Renal cortical epithelial cell (primary cell): ENCODE measurements around the gene BCOR. TPM values are rescaled to one million over a fixed set of nuclear protein-coding genes. Genes with fewer than 3 reads are reported as not detected.

ENCODE experiments used
- DNase-seq: peaks from one replicate; pipeline ENCODE4 v3.0.0-alpha.2; 2011; ENCODE audit warnings: low read depth
- total RNA-seq: library from RNA; depleted of rRNA; stranded (reverse); fragments of >200 nt; gene quantifications from 2 replicates; pipeline ENCODE4 v1.2.3, GENCODE V29; 2014

BCOR gene
- total RNA-seq, 1 donor from 2014 or later: 39.4 TPM

- DNase-seq: no peak
These were observed 701 bp upstream of the BCOR start for GRCh38 chrX:40098264-40099054.

GRCh38 chrX:40097141-40097503, 636 bp downstream of the BCOR start:
- no peak for DNase-seq

GRCh38 chrX:40096395-40097091, 1.2 kb downstream of the BCOR start:
- DNase-seq: no peak

- DNase-seq: no peak
These were observed 2.0 kb downstream of the BCOR start for GRCh38 chrX:40095583-40096394.

GRCh38 chrX:40094900-40095582, 2.7 kb downstream of the BCOR start:
- no peak for DNase-seq

GRCh38 chrX:40094041-40094899, 3.5 kb downstream of the BCOR start:
- DNase-seq: no peak

GRCh38 chrX:40093586-40093985, 4.2 kb downstream of the BCOR start:
- no peak for DNase-seq

GRCh38 chrX:40092808-40093435, 4.8 kb downstream of the BCOR start:
- no peak for DNase-seq

- DNase-seq: no peak
These were observed 5.9 kb downstream of the BCOR start for GRCh38 chrX:40091691-40092421.

GRCh38 chrX:40090961-40091360, 6.8 kb downstream of the BCOR start:
- DNase-seq: no peak

- DNase-seq: no peak
These were observed 7.5 kb downstream of the BCOR start for GRCh38 chrX:40090050-40090804.

- no peak for DNase-seq
These were observed 8.8 kb downstream of the BCOR start for GRCh38 chrX:40088803-40089540.

GRCh38 chrX:40088299-40088625, 9.5 kb downstream of the BCOR start:
- no peak for DNase-seq

GRCh38 chrX:40087425-40088298, 10.1 kb downstream of the BCOR start:
- no peak for DNase-seq

- DNase-seq: no peak
These were observed 11.0 kb downstream of the BCOR start for GRCh38 chrX:40086569-40087335.

GRCh38 chrX:40085714-40086113, 12.0 kb downstream of the BCOR start:
- DNase-seq: no peak

GRCh38 chrX:40085102-40085551, 12.6 kb downstream of the BCOR start:
- peak; percentile 33 for DNase-seq
